Measurements from ENCODE around the gene PLPP1. TPM values are rescaled to one million over a fixed set of nuclear protein-coding genes. Genes with fewer than 3 reads are reported as not detected.
A peak's percentile ranks its signal among the peaks of the same experiment; 100 is the strongest.

The PLPP1 gene
- total RNA-seq, 1 donor from 2014 or later = 38.9 TPM

DNA sequence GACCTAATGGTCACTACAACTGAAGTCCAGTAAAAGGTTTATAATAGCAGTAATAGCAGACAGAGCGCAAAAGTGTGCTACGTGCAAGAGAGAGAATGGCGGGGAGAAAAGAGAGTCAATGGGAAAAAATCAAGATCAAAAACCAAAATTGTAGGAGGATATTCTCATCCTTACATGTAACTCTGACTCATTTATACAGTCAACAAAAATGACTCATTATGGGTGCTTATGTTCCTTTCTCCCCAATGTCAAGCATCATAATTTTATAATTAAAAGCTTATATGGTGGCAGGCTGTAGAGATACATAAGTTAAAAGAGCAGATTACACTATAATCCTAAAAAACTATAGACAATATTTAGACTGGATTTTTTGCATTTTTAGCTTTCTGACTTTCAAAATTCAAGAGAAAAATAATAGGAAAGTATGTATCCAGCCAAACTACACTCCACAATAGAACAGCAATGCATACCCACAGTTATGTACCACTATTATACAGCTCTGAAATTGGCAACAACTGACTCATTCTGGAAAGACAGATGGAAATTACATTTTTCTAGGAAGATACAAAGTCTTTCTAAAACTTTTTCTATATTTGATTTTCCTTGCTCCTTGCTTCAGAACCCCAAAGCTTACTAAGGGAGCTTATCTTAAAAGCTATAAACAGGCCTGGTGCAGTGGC lies 78.4 kb downstream of the PLPP1 start:
- TF ChIP-seq, protein P1, sequence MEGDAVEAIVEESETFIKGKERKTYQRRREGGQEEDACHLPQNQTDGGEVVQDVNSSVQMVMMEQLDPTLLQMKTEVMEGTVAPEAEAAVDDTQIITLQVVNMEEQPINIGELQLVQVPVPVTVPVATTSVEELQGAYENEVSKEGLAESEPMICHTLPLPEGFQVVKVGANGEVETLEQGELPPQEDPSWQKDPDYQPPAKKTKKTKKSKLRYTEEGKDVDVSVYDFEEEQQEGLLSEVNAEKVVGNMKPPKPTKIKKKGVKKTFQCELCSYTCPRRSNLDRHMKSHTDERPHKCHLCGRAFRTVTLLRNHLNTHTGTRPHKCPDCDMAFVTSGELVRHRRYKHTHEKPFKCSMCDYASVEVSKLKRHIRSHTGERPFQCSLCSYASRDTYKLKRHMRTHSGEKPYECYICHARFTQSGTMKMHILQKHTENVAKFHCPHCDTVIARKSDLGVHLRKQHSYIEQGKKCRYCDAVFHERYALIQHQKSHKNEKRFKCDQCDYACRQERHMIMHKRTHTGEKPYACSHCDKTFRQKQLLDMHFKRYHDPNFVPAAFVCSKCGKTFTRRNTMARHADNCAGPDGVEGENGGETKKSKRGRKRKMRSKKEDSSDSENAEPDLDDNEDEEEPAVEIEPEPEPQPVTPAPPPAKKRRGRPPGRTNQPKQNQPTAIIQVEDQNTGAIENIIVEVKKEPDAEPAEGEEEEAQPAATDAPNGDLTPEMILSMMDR (IDR thresholded peaks at IDR 0.05) = no peak
- H3K27me3 Mint-ChIP-seq (ENCODE audit: unreplicated experiment) = no peaks in the 10 kb centered on the region
- peak overlapping the region; percentile 25 for H3K27ac Mint-ChIP-seq (ENCODE audit: unreplicated experiment)
- peaks cover 16% of the 10 kb centered on the region for H3K4me1 Mint-ChIP-seq (ENCODE audit: unreplicated experiment)
- H3K4me3 Mint-ChIP-seq (ENCODE audit: unreplicated experiment) = no peak overlapping the region
- H3K36me3 Mint-ChIP-seq (ENCODE audit: unreplicated experiment) = peaks cover 6% of the 10 kb centered on the region
- no peak for DNase-seq (ENCODE audit: extremely low spot score, unreplicated experiment)
- no peaks in the 10 kb centered on the region for H3K9me3 Mint-ChIP-seq (ENCODE audit: unreplicated experiment)

DNA sequence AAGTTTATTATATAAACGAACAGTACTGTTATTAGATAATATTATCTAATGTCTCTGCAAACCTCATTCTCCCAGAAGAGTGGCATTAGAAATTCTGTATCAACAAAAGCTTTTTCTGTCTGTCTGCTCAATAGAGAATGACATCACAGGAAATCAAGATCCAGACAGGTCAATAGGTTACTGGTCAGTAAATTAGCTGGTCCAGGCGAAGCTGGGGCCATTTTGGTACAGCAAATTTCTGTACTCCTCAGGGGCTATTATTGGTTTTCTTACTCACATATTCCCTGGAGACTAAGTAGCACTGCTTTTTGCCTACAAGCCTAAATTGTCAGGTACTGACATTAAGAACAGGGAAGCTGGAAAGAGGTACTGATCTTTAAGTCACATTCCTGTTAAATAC lies 80.5 kb downstream of the PLPP1 start:
- TF ChIP-seq, protein P1 (IDR thresholded peaks at IDR 0.05) = no peak
- Mint-ChIP-seq H3K4me3 (ENCODE audit: unreplicated experiment) (no peak overlapping the region), H3K27ac (ENCODE audit: unreplicated experiment) (no peak overlapping the region), H3K36me3 (ENCODE audit: unreplicated experiment) (peaks cover 5% of the 10 kb centered on the region), H3K9me3 (ENCODE audit: unreplicated experiment) (no peaks in the 10 kb centered on the region), H3K27me3 (ENCODE audit: unreplicated experiment) (no peaks in the 10 kb centered on the region), H3K4me1 (ENCODE audit: unreplicated experiment) (peaks cover 31% of the 10 kb centered on the region)
- no peak for DNase-seq (ENCODE audit: extremely low spot score, unreplicated experiment)

DNA sequence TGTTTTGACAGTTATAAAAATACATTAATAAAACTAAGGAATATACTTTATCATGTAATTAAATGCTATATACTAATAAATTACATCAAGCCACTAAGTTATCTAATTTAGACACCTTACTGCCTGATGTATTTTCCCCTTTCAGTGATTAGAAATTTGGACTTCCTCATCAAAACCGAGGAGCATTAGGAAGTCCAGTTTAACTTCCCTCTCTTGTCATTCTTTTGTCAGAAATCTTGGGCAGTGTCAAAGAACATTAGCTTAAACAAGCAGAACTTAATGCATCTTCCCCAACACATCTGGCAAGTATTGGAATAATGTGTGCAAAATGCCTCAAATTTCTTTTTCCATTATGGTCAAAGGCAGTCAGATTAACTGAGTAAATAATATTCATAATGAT lies 81.6 kb downstream of the PLPP1 start:
- no peak overlapping the region for H3K4me3 Mint-ChIP-seq (ENCODE audit: unreplicated experiment)
- H3K4me1 Mint-ChIP-seq (ENCODE audit: unreplicated experiment) = peaks cover 32% of the 10 kb centered on the region
- no peaks in the 10 kb centered on the region for H3K27me3 Mint-ChIP-seq (ENCODE audit: unreplicated experiment)
- H3K36me3 Mint-ChIP-seq (ENCODE audit: unreplicated experiment) = peaks cover 3% of the 10 kb centered on the region
- no peaks in the 10 kb centered on the region for H3K9me3 Mint-ChIP-seq (ENCODE audit: unreplicated experiment)
- TF ChIP-seq, protein P1 (IDR thresholded peaks at IDR 0.05) = no peak
- no peak for DNase-seq (ENCODE audit: extremely low spot score, unreplicated experiment)
- no peak overlapping the region for H3K27ac Mint-ChIP-seq (ENCODE audit: unreplicated experiment)

DNA sequence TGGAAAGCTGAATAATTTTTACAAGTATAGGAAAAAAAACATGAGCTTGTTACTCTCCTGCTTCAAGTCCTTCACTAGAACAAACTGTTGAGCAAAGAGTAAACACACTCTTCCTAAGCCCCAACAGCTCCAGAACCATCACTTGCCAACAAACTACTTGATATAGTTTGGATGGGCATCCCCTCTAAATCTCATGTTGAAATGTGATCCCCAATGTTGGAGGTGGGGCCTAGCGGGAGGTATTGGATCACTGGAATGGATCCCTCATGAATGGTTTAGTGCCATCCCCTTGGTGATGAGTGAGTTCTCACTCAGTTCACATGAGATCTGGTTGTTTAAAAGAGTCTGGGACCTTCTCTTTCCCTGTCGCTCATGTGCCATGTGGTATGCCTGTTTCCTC lies 82.8 kb downstream of the PLPP1 start:
- no peaks in the 10 kb centered on the region for H3K27me3 Mint-ChIP-seq (ENCODE audit: unreplicated experiment)
- H3K4me1 Mint-ChIP-seq (ENCODE audit: unreplicated experiment) = peaks cover 35% of the 10 kb centered on the region
- no peak overlapping the region for H3K4me3 Mint-ChIP-seq (ENCODE audit: unreplicated experiment)
- H3K27ac Mint-ChIP-seq (ENCODE audit: unreplicated experiment) = no peak overlapping the region
- peaks cover 6% of the 10 kb centered on the region for H3K36me3 Mint-ChIP-seq (ENCODE audit: unreplicated experiment)
- TF ChIP-seq, protein P1 (IDR thresholded peaks at IDR 0.05) = no peak
- H3K9me3 Mint-ChIP-seq (ENCODE audit: unreplicated experiment) = no peaks in the 10 kb centered on the region
- DNase-seq (ENCODE audit: extremely low spot score, unreplicated experiment) = no peak

DNA sequence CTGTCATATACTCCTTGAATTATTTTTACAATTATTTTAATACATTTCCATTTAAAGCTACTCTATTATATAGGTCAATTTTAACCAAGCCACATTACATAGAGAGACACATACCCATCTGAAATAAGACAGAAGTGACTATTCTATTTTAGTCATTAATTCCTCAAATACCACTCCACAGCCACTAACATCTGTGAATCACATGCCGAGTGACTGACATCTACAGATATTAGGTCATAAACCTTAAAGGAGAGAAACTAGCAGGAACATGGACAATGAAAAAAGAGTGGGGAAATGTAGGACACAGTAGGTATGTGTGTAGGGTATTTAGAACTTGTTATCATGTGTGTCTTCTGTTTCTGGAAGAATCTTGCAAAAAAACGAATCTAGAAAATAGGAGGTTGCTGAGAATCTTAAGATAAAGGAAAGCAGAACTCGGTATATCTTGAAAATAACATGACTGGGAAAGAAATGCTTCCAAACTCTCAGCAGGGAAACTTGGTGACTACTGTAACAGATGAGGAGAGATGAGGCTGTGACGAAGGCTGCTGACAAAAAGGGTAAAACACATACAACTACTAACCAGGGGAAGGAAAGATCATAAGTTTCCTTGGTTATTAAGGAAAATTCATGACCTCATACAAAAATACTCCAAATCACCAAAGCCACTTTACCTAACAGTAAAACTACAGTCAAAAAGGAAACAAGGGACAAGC lies 84.6 kb downstream of the PLPP1 start:
- no peak for DNase-seq (ENCODE audit: extremely low spot score, unreplicated experiment)
- Mint-ChIP-seq H3K4me3 (ENCODE audit: unreplicated experiment) (no peak overlapping the region), H3K27ac (ENCODE audit: unreplicated experiment) (peak overlapping the region; percentile 61), H3K36me3 (ENCODE audit: unreplicated experiment) (peaks cover 6% of the 10 kb centered on the region), H3K9me3 (ENCODE audit: unreplicated experiment) (no peaks in the 10 kb centered on the region), H3K27me3 (ENCODE audit: unreplicated experiment) (no peaks in the 10 kb centered on the region), H3K4me1 (ENCODE audit: unreplicated experiment) (peaks cover 42% of the 10 kb centered on the region)
- TF ChIP-seq, protein P1 (IDR thresholded peaks at IDR 0.05) = no peak

Measured in osteocyte (in vitro differentiated cells).